Stimulated activated naive CD8-positive, alpha-beta T cell treated with anti-CD3 and anti-CD28 coated beads, Interleukin-15, Interleukin-2, amounts not matched to agents 100 ng/mL and 50 ng/mL, for 24 hours (primary cell): Measurements from ENCODE around the gene MLLT10.

Experiments used
- H3K27ac Mint-ChIP-seq: one replicate; pipeline ENCODE4 v1.8.0; 2021; ENCODE audit warnings: mild to moderate bottlenecking, mixed read lengths
- H3K27me3 Mint-ChIP-seq: one replicate; pipeline ENCODE4 v1.8.0; 2021; ENCODE audit warnings: mixed read lengths
- H3K36me3 Mint-ChIP-seq: one replicate; pipeline ENCODE4 v1.8.0; 2021; ENCODE audit warnings: low read depth, mixed read lengths
- H3K4me1 Mint-ChIP-seq: one replicate; pipeline ENCODE4 v1.8.0; 2021; ENCODE audit warnings: low read depth, mixed read lengths
- H3K4me3 Mint-ChIP-seq: one replicate; pipeline ENCODE4 v1.8.0; 2021; ENCODE audit warnings: mild to moderate bottlenecking, mixed read lengths
- H3K9me3 Mint-ChIP-seq: one replicate; pipeline ENCODE4 v1.8.0; 2021; ENCODE audit warnings: mixed read lengths

MLLT10 gene

GRCh38 chr10:21634599-21635365 is 100.8 kb downstream of the MLLT10 start:
- Mint-ChIP-seq H3K4me1 (no peaks in the 10 kb centered on the region), H3K27ac (no peak overlapping the region), H3K36me3 (peaks cover 50% of the 10 kb centered on the region), H3K27me3 (no peaks in the 10 kb centered on the region), H3K4me3 (no peak overlapping the region), H3K9me3 (no peaks in the 10 kb centered on the region)

- no peaks in the 10 kb centered on the region for H3K27me3 Mint-ChIP-seq
These were observed 103.8 kb downstream of the MLLT10 start for GRCh38 chr10:21637795-21638194.

GRCh38 chr10:21638681-21639080 is 104.6 kb downstream of the MLLT10 start:
- no peak overlapping the region for H3K27ac Mint-ChIP-seq
- H3K4me1 Mint-ChIP-seq = no peaks in the 10 kb centered on the region

More at GRCh38 chr10:21637795-21638194, 103.8 kb downstream of the MLLT10 start:
- H3K4me1 Mint-ChIP-seq = no peaks in the 10 kb centered on the region
- peaks cover 34% of the 10 kb centered on the region for H3K36me3 Mint-ChIP-seq
- no peak overlapping the region for H3K4me3 Mint-ChIP-seq
- H3K9me3 Mint-ChIP-seq = no peaks in the 10 kb centered on the region
- H3K27ac Mint-ChIP-seq = no peak overlapping the region

GRCh38 chr10:21648040-21648439 is 114.0 kb downstream of the MLLT10 start:
- peaks cover 17% of the 10 kb centered on the region for H3K4me1 Mint-ChIP-seq
- peaks cover 32% of the 10 kb centered on the region for H3K36me3 Mint-ChIP-seq
- H3K4me3 Mint-ChIP-seq = no peak overlapping the region
- H3K27ac Mint-ChIP-seq = no peak overlapping the region
- H3K9me3 Mint-ChIP-seq = no peaks in the 10 kb centered on the region
- no peaks in the 10 kb centered on the region for H3K27me3 Mint-ChIP-seq

More at GRCh38 chr10:21638681-21639080, 104.6 kb downstream of the MLLT10 start:
- Mint-ChIP-seq H3K36me3 (peaks cover 34% of the 10 kb centered on the region), H3K4me3 (no peak overlapping the region), H3K27me3 (no peaks in the 10 kb centered on the region), H3K9me3 (no peaks in the 10 kb centered on the region)

GRCh38 chr10:21649454-21649872 is 115.4 kb downstream of the MLLT10 start:
- peaks cover 17% of the 10 kb centered on the region for H3K4me1 Mint-ChIP-seq
- H3K27ac Mint-ChIP-seq = peak overlapping the region; percentile 69
- H3K9me3 Mint-ChIP-seq = no peaks in the 10 kb centered on the region
- peaks cover 23% of the 10 kb centered on the region for H3K36me3 Mint-ChIP-seq
- H3K27me3 Mint-ChIP-seq = no peaks in the 10 kb centered on the region
- H3K4me3 Mint-ChIP-seq = no peak overlapping the region

GRCh38 chr10:21650353-21650752 is 116.3 kb downstream of the MLLT10 start:
- H3K27me3 Mint-ChIP-seq = no peaks in the 10 kb centered on the region
- no peak overlapping the region for H3K27ac Mint-ChIP-seq
- H3K4me3 Mint-ChIP-seq = no peak overlapping the region
- H3K36me3 Mint-ChIP-seq = peaks cover 23% of the 10 kb centered on the region
- H3K4me1 Mint-ChIP-seq = peaks cover 17% of the 10 kb centered on the region
- H3K9me3 Mint-ChIP-seq = no peaks in the 10 kb centered on the region

- Mint-ChIP-seq H3K9me3 (no peaks in the 10 kb centered on the region), H3K4me1 (peaks cover 6% of the 10 kb centered on the region), H3K36me3 (no peaks in the 10 kb centered on the region), H3K4me3 (no peak overlapping the region), H3K27ac (no peak overlapping the region), H3K27me3 (no peaks in the 10 kb centered on the region)
These were observed 121.2 kb downstream of the MLLT10 start for GRCh38 chr10:21655236-21655635.

- Mint-ChIP-seq H3K27ac (no peak overlapping the region), H3K4me3 (no peak overlapping the region), H3K4me1 (peaks cover 6% of the 10 kb centered on the region)
These were observed 121.7 kb downstream of the MLLT10 start for GRCh38 chr10:21655687-21656086.

GRCh38 chr10:21661087-21661486 is 127.1 kb downstream of the MLLT10 start:
- H3K27me3 Mint-ChIP-seq = no peaks in the 10 kb centered on the region
- H3K27ac Mint-ChIP-seq = no peak overlapping the region
- H3K36me3 Mint-ChIP-seq = peaks cover 12% of the 10 kb centered on the region
- no peaks in the 10 kb centered on the region for H3K9me3 Mint-ChIP-seq
- H3K4me1 Mint-ChIP-seq = peaks cover 23% of the 10 kb centered on the region
- H3K4me3 Mint-ChIP-seq = no peak overlapping the region

More at GRCh38 chr10:21655687-21656086, 121.7 kb downstream of the MLLT10 start:
- Mint-ChIP-seq H3K36me3 (no peaks in the 10 kb centered on the region), H3K27me3 (no peaks in the 10 kb centered on the region), H3K9me3 (no peaks in the 10 kb centered on the region)

GRCh38 chr10:21661935-21662334 is 127.9 kb downstream of the MLLT10 start:
- no peaks in the 10 kb centered on the region for H3K9me3 Mint-ChIP-seq
- peaks cover 12% of the 10 kb centered on the region for H3K36me3 Mint-ChIP-seq
- H3K27ac Mint-ChIP-seq = no peak overlapping the region
- H3K4me3 Mint-ChIP-seq = no peak overlapping the region
- no peaks in the 10 kb centered on the region for H3K27me3 Mint-ChIP-seq
- H3K4me1 Mint-ChIP-seq = peaks cover 23% of the 10 kb centered on the region

GRCh38 chr10:21662635-21663034 is 128.6 kb downstream of the MLLT10 start:
- Mint-ChIP-seq H3K27ac (no peak overlapping the region), H3K4me3 (no peak overlapping the region), H3K4me1 (peaks cover 23% of the 10 kb centered on the region), H3K27me3 (no peaks in the 10 kb centered on the region), H3K9me3 (no peaks in the 10 kb centered on the region), H3K36me3 (peaks cover 12% of the 10 kb centered on the region)

GRCh38 chr10:21668831-21669230 is 134.8 kb downstream of the MLLT10 start:
- Mint-ChIP-seq H3K36me3 (peaks cover 9% of the 10 kb centered on the region), H3K9me3 (no peaks in the 10 kb centered on the region)

GRCh38 chr10:21670391-21670790 is 136.4 kb downstream of the MLLT10 start:
- Mint-ChIP-seq H3K4me1 (peaks cover 11% of the 10 kb centered on the region), H3K4me3 (no peak overlapping the region), H3K27ac (no peak overlapping the region)

More at GRCh38 chr10:21668831-21669230, 134.8 kb downstream of the MLLT10 start:
- H3K27me3 Mint-ChIP-seq = no peaks in the 10 kb centered on the region
- no peak overlapping the region for H3K27ac Mint-ChIP-seq
- H3K4me1 Mint-ChIP-seq = peaks cover 11% of the 10 kb centered on the region
- H3K4me3 Mint-ChIP-seq = no peak overlapping the region

GRCh38 chr10:21673668-21674067 is 139.6 kb downstream of the MLLT10 start:
- Mint-ChIP-seq H3K27ac (no peak overlapping the region), H3K36me3 (peaks cover 14% of the 10 kb centered on the region), H3K27me3 (no peaks in the 10 kb centered on the region), H3K9me3 (no peaks in the 10 kb centered on the region), H3K4me1 (peaks cover 11% of the 10 kb centered on the region), H3K4me3 (no peak overlapping the region)

More at GRCh38 chr10:21670391-21670790, 136.4 kb downstream of the MLLT10 start:
- Mint-ChIP-seq H3K36me3 (peaks cover 15% of the 10 kb centered on the region), H3K9me3 (no peaks in the 10 kb centered on the region), H3K27me3 (no peaks in the 10 kb centered on the region)

GRCh38 chr10:21675157-21675796 is 141.2 kb downstream of the MLLT10 start:
- Mint-ChIP-seq H3K4me1 (peaks cover 2% of the 10 kb centered on the region), H3K4me3 (no peak overlapping the region), H3K27me3 (no peaks in the 10 kb centered on the region), H3K9me3 (no peaks in the 10 kb centered on the region), H3K36me3 (peaks cover 24% of the 10 kb centered on the region), H3K27ac (no peak overlapping the region)
